ENCODE measurements around the gene HMCN2. TPM values are rescaled to one million over a fixed set of nuclear protein-coding genes. Genes with fewer than 3 reads are reported as not detected.

HMCN2 gene
- polyA plus RNA-seq, 2 of the 4 experiments (the other 2 are of a cell fraction): 0.01 TPM; not detected in 1

DNA sequence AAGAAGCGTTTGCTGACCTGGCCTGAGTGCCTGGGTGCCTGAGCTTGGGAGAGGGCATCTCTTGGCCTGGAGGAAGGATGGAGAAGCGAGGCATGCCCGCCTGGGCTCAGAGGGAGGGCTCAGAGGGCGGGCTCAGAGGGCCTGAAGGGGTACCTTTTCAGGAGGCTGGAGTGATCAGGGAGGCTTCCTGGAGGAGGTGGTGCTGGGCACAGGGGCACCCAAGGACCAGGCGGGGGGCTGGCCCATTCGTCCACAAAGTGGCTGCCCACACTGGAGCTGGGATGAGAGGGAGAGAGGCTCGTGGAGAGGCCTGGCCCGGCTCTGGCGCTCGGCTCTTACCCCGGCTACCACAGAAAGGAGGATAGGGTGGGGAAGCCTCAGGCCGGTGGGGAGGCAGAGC, 212.0 kb downstream of the HMCN2 start (continued):
- no peak for TF ChIP-seq JUNB (IDR thresholded peaks at IDR 0.05)
- no peak for TF ChIP-seq PHF8 (IDR thresholded peaks at IDR 0.05; ENCODE audit: borderline replicate concordance, low read depth)
- TF ChIP-seq TFCP2L1 (CRISPR knock-in tag; IDR thresholded peaks at IDR 0.05): no peak

DNA sequence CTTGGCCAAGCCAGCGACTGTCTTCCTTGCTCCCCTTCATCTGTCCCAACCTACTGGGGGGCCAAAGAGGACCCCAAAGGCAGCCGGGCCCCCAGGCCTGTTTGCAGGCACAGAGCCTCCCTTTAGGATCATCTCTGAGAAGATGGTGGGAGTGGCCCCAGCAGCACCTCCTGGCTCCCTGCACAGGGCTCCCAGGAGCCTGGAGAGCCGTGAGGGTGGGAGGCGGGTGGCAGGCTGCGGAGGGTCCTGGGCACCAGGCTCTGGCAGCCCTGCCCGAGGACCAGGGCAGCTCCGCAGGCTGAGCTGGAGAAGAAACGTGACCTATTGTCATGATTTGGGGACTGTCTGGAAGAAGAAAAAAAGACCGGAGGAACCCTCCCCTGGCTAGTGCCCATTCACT, 212.6 kb downstream of the HMCN2 start:
- ATAC-seq (no peak), FAIRE-seq (no peak), DNase-seq (ENCODE audit: low read depth in 1 of 2, low spot score in 1 of 2) (no peak)
- 83% methylated on average over 8 of the region's 9 CpGs for WGBS (ENCODE audit: missing lambda C conversion rate)
- no peak overlapping the region for H3K4me2 ChIP-seq
- no peaks in the 10 kb centered on the region for H3K4me1 ChIP-seq
- no peak overlapping the region for H3K4me3 ChIP-seq
- no peaks in the 10 kb centered on the region for H3K9me3 ChIP-seq
- TF ChIP-seq EHF (CRISPR knock-in tag; IDR thresholded peaks at IDR 0.05): no peak
- TF ChIP-seq HOXA7 (CRISPR knock-in tag; IDR thresholded peaks at IDR 0.05): no peak
- no peak for TF ChIP-seq CHD2 (IDR thresholded peaks at IDR 0.05; ENCODE audit: low read length, partially characterized antibody)
- no peak for TF ChIP-seq CBX2 (IDR thresholded peaks at IDR 0.05; ENCODE audit: borderline replicate concordance, low read depth)
- TF ChIP-seq EP300 (IDR thresholded peaks at IDR 0.05): no peak
- TF ChIP-seq HEYL (CRISPR knock-in tag; IDR thresholded peaks at IDR 0.05): no peak
- no peak for TF ChIP-seq MAZ (IDR thresholded peaks at IDR 0.05; ENCODE audit: borderline replicate concordance, low read depth, low read length)
- no peak for TF ChIP-seq RCOR1 (IDR thresholded peaks at IDR 0.05; ENCODE audit: low read depth, low read length)
- no peak for TF ChIP-seq HOXB13 (CRISPR knock-in tag; IDR thresholded peaks at IDR 0.05; ENCODE audit: low read depth)
- TF ChIP-seq FOSL2 (IDR thresholded peaks at IDR 0.05): no peak
- no peak for TF ChIP-seq FOSL2 (CRISPR knock-in tag; IDR thresholded peaks at IDR 0.05)
- TF ChIP-seq NR3C1 (IDR thresholded peaks at IDR 0.05): no peak
- TF ChIP-seq, protein P1, sequence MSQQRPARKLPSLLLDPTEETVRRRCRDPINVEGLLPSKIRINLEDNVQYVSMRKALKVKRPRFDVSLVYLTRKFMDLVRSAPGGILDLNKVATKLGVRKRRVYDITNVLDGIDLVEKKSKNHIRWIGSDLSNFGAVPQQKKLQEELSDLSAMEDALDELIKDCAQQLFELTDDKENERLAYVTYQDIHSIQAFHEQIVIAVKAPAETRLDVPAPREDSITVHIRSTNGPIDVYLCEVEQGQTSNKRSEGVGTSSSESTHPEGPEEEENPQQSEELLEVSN (IDR thresholded peaks at IDR 0.05; ENCODE audit: borderline replicate concordance, low read depth): no peak
- TF ChIP-seq, protein P2, sequence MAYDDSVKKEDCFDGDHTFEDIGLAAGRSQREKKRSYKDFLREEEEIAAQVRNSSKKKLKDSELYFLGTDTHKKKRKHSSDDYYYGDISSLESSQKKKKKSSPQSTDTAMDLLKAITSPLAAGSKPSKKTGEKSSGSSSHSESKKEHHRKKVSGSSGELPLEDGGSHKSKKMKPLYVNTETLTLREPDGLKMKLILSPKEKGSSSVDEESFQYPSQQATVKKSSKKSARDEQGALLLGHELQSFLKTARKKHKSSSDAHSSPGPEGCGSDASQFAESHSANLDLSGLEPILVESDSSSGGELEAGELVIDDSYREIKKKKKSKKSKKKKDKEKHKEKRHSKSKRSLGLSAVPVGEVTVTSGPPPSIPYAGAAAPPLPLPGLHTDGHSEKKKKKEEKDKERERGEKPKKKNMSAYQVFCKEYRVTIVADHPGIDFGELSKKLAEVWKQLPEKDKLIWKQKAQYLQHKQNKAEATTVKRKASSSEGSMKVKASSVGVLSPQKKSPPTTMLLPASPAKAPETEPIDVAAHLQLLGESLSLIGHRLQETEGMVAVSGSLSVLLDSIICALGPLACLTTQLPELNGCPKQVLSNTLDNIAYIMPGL (CRISPR knock-in tag; IDR thresholded peaks at IDR 0.05; ENCODE audit: borderline replicate concordance): no peak
- ChIA-PET CTCF (interaction anchor here (1.1 to 2.9 kb wide), 4 partner anchors 8 to 204 kb away, joined by 4 to 20 read pairs (median 5); no protein-coding TSS in a partner anchor), POLR2A (no interaction called here)
- no peak overlapping the region for H3K27ac ChIP-seq

DNA sequence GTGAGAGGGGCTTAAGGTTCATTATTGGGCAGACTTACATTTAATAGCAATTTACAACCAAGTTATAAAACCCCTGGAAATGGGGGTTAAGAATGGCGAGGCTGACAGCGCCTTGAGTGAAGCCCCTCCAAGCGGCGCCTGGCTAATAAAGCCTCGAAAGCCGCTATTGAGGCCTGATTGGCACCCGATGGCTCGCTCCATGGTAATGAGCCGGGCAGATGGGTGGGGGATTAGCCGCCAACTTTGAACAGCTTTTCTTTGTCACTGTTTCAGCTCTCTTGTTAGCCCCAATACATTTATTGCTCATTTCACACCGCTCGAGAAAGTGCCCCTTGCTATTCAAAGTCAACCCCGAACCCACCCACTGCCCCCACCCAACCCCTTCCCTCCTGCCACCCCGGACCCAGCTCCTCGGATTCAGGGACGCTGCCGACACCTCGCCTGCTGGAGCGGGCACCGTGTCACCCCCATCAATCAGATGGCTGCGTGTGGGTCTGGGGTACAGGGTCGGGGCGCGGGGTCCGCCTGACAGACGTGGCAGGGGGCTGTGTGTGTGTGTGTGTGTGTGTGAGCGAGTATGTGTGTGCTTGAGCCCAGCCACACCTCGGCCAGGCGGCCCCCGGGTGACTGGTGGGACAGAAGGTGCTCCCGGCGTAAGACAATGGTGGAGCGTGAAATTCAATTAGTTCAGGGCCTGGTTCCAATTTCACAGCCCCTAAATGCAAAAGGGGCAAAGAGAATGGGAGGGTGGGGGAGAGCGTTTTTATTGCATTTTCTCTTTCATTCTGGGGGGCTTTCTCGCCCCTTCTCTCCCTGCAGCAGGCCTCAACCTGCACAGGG, 213.4 kb downstream of the HMCN2 start:
- FAIRE-seq (no peak), ATAC-seq (no peak), DNase-seq (ENCODE audit: low read depth in 1 of 2, low spot score in 1 of 2) (no peak)
- POLR2A ChIA-PET: no interaction called here
- TF ChIP-seq JUNB (IDR thresholded peaks at IDR 0.05) (no peak), RFX5 (IDR thresholded peaks at IDR 0.05) (no peak), EHMT2 (IDR thresholded peaks at IDR 0.05; ENCODE audit: low read depth) (no peak), NR3C1 (IDR thresholded peaks at IDR 0.05) (no peak), CEBPB (IDR thresholded peaks at IDR 0.05) (no peak), MAFK (IDR thresholded peaks at IDR 0.05; ENCODE audit: partially characterized antibody) (no peak), RARB (CRISPR knock-in tag; IDR thresholded peaks at IDR 0.05) (no peak), ZSCAN20 (CRISPR knock-in tag; IDR thresholded peaks at IDR 0.05) (no peak), FOSB (CRISPR knock-in tag; IDR thresholded peaks at IDR 0.05) (no peak)
- TF ChIP-seq, protein P3, sequence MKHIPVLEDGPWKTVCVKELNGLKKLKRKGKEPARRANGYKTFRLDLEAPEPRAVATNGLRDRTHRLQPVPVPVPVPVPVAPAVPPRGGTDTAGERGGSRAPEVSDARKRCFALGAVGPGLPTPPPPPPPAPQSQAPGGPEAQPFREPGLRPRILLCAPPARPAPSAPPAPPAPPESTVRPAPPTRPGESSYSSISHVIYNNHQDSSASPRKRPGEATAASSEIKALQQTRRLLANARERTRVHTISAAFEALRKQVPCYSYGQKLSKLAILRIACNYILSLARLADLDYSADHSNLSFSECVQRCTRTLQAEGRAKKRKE (CRISPR knock-in tag; IDR thresholded peaks at IDR 0.05; ENCODE audit: low read depth): no peak
- Histone ChIP-seq H3K27ac (no peak overlapping the region), H3K4me2 (no peak overlapping the region), H3K4me1 (no peaks in the 10 kb centered on the region), H3K9me3 (no peaks in the 10 kb centered on the region), H3K4me3 (no peak overlapping the region)
- CTCF ChIA-PET: interaction anchor here (1.8 to 2.9 kb wide), 3 partner anchors 8 to 17 kb away, joined by 4 to 20 read pairs (median 6); no protein-coding TSS in a partner anchor
- 82% methylated on average over 22 of the region's 35 CpGs for WGBS (ENCODE audit: missing lambda C conversion rate)
